GM19467 (cell line): ENCODE measurements around the gene SFXN1.
A peak's percentile ranks its signal among the peaks of the same experiment; 100 is the strongest.
"Not testable (repeated sequence)": the region's sequence is repeated elsewhere in the genome, so short reads cannot be mapped to it uniquely, and the experiment has no call there.

Experiments used
- ATAC-seq: cut with Tn5 transposase; IDR thresholded peaks from one replicate; pipeline ENCODE4 v1.9.1; 2021; ENCODE audit warnings: mild to moderate bottlenecking, moderate library complexity; ENCODE audit not compliant: unreplicated experiment

The SFXN1 gene

GRCh38 chr5:175478384-175479124 is at the start of gene SFXN1:
SFXN1 (plus strand) TSS chr5:175478560; CDS start chr5:175492104, 13,544 bp downstream.
- peak; percentile 91 for ATAC-seq

GRCh38 chr5:175434800-175435199 is 43.6 kb upstream of the SFXN1 start:
- no peak for ATAC-seq

GRCh38 chr5:175436359-175436758 is 42.0 kb upstream of the SFXN1 start:
- ATAC-seq: no peak

- ATAC-seq: no peak
Measured at GRCh38 chr5:175438234-175438857, 40.0 kb upstream of the SFXN1 start.

- no peak for ATAC-seq
Measured at GRCh38 chr5:175443514-175444059, 34.8 kb upstream of the SFXN1 start.

- ATAC-seq: no peak
Measured at GRCh38 chr5:175444060-175444904, 34.1 kb upstream of the SFXN1 start, which contains the start of gene DRD1. DRD1 (minus strand) TSS chr5:175444182; CDS start chr5:175443099, 1,083 bp downstream.

GRCh38 chr5:175444905-175445456 is 33.4 kb upstream of the SFXN1 start:
- no peak for ATAC-seq

- ATAC-seq: not testable (repeated sequence)
Measured at GRCh38 chr5:175446378-175446777, 32.0 kb upstream of the SFXN1 start.

- no peak for ATAC-seq
Measured at GRCh38 chr5:175447571-175447970, 30.8 kb upstream of the SFXN1 start.

- no peak for ATAC-seq
Measured at GRCh38 chr5:175448276-175448675, 30.1 kb upstream of the SFXN1 start.

GRCh38 chr5:175452166-175452565 is 26.2 kb upstream of the SFXN1 start:
- no peak for ATAC-seq

GRCh38 chr5:175454338-175454737 is 24.0 kb upstream of the SFXN1 start:
- not testable (repeated sequence) for ATAC-seq

- ATAC-seq: no peak
Measured at GRCh38 chr5:175456105-175456742, 22.1 kb upstream of the SFXN1 start.

GRCh38 chr5:175457466-175457865 is 20.9 kb upstream of the SFXN1 start:
- ATAC-seq: peak; percentile 80

GRCh38 chr5:175460126-175460525 is 18.2 kb upstream of the SFXN1 start:
- ATAC-seq: no peak

- no peak for ATAC-seq
Measured at GRCh38 chr5:175460552-175460951, 17.8 kb upstream of the SFXN1 start.

- ATAC-seq: no peak
Measured at GRCh38 chr5:175461370-175461769, 17.0 kb upstream of the SFXN1 start.

- ATAC-seq: no peak
Measured at GRCh38 chr5:175463641-175464040, 14.7 kb upstream of the SFXN1 start.

- peak; percentile 97 for ATAC-seq
Measured at GRCh38 chr5:175464074-175464941, 14.1 kb upstream of the SFXN1 start.

- ATAC-seq: no peak
Measured at GRCh38 chr5:175464942-175465233, 13.5 kb upstream of the SFXN1 start.
